Measurements from ENCODE around the gene RNF224.

Gene RNF224

GRCh38 chr9:137227054-137227852 is at the start of gene RNF224:
TSS of gene RNF224 (plus strand) at chr9:137227502. CDS start at chr9:137228336, 834 bp downstream.
- in situ Hi-C loops (cut with MboI; ENCODE audit: low sequenced_read_pairs), result no loop called here

- in situ Hi-C loops (cut with MboI; ENCODE audit: low sequenced_read_pairs), result no loop called here
Measured at GRCh38 chr9:137178201-137178938, 48.9 kb upstream of the RNF224 start.

- in situ Hi-C loops (cut with MboI; ENCODE audit: low sequenced_read_pairs), result no loop called here
Measured at GRCh38 chr9:137178939-137179630, 48.2 kb upstream of the RNF224 start.

DNA sequence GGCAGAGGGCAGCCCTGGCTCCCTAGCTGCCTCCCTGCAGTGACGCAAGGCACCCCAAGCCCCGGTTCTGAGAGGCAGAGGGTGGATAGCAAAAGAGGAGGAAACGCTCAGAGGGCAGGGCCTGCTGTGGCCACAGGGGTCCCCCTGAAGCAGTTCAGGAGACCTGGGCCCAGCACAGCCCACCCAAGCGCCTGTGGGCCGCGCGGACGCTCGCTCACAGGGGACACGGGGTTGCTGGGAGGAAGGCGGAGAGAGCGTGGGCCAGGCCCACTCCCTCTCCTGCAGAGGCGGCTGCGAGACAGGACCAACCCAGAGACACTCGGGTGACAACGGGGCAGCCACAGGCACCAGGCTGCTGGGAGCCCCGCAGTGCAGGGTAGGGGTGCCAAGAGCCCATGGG is 47.5 kb upstream of the RNF224 start:
- in situ Hi-C loops (cut with MboI; ENCODE audit: low sequenced_read_pairs), result no loop called here

GRCh38 chr9:137180491-137180890 is 46.8 kb upstream of the RNF224 start:
- in situ Hi-C loops (cut with MboI; ENCODE audit: low sequenced_read_pairs), result no loop called here

- in situ Hi-C loops (cut with MboI; ENCODE audit: low sequenced_read_pairs), result no loop called here
Measured at GRCh38 chr9:137181680-137182079, 45.6 kb upstream of the RNF224 start.

DNA sequence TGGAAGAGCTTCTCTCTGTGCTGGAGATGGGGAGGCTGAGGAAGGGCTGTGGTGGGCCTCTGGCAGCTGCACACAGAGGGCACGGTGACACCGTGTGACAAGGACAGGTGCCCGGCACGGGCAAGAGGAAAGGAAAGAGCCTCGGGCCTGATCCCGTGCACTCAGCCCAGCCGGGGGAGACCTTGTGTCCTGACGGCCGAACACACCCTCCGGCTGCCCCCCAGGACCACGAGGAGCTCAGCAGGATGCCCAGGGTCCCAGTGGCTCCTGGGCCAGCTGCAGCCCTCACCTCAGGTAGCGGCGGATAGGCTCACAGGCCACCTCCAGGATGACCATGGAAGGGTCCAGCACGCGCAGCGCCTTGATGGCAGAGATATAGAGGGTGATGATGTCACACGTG is 44.5 kb upstream of the RNF224 start:
- in situ Hi-C loops (cut with MboI; ENCODE audit: low sequenced_read_pairs), result no loop called here

DNA sequence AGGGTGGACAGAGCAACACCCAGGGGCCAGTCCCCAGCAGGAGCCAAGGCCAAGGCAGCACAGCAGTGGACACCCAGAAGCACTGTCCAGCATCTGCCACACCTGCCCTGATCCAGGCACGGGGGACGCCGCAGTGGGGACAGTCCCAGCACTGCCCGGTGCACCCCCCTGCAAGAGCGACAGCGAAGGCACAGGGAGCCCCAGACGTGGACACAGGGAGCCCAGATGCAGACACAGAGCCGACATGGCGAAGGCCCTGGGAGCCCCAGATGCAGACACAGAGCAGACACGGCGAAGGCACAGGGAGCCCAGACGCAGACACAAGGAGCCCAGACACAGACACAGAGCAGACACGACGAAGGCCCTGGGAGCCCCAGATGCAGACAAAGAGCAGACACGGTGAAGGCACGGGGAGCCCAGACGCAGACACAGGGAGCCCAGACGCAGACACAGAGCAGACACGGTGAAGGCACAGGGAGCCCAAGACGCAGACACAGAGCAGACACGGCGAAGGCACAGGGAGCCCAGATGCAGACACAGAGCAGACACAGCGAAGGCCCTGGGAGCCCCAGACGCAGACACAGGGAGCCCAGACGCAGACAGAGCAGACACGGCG is 43.2 kb upstream of the RNF224 start:
- in situ Hi-C loops (cut with MboI; ENCODE audit: low sequenced_read_pairs), result no loop called here

- in situ Hi-C loops (cut with MboI; ENCODE audit: low sequenced_read_pairs), result no loop called here
Measured at GRCh38 chr9:137184881-137185660, 42.2 kb upstream of the RNF224 start.

- in situ Hi-C loops (cut with MboI; ENCODE audit: low sequenced_read_pairs), result no loop called here
Measured at GRCh38 chr9:137185921-137186320, 41.4 kb upstream of the RNF224 start.

GRCh38 chr9:137186385-137186784 is 40.9 kb upstream of the RNF224 start:
- in situ Hi-C loops (cut with MboI; ENCODE audit: low sequenced_read_pairs), result no loop called here

GRCh38 chr9:137187386-137187785 is 39.9 kb upstream of the RNF224 start:
- in situ Hi-C loops (cut with MboI; ENCODE audit: low sequenced_read_pairs), result no loop called here

GRCh38 chr9:137188086-137188489 is 39.2 kb upstream of the RNF224 start:
- in situ Hi-C loops (cut with MboI; ENCODE audit: low sequenced_read_pairs), result no loop called here

GRCh38 chr9:137188490-137189296 is 38.6 kb upstream of the RNF224 start, which contains the start of the genes ANAPC2 and SSNA1:
TSS of gene ANAPC2 (minus strand) at chr9:137188560. CDS start at chr9:137188532, 28 bp downstream.
TSS of gene SSNA1 (plus strand) at chr9:137188676. CDS start at chr9:137188727, 51 bp downstream.
- in situ Hi-C loops (cut with MboI; ENCODE audit: low sequenced_read_pairs), result no loop called here

DNA sequence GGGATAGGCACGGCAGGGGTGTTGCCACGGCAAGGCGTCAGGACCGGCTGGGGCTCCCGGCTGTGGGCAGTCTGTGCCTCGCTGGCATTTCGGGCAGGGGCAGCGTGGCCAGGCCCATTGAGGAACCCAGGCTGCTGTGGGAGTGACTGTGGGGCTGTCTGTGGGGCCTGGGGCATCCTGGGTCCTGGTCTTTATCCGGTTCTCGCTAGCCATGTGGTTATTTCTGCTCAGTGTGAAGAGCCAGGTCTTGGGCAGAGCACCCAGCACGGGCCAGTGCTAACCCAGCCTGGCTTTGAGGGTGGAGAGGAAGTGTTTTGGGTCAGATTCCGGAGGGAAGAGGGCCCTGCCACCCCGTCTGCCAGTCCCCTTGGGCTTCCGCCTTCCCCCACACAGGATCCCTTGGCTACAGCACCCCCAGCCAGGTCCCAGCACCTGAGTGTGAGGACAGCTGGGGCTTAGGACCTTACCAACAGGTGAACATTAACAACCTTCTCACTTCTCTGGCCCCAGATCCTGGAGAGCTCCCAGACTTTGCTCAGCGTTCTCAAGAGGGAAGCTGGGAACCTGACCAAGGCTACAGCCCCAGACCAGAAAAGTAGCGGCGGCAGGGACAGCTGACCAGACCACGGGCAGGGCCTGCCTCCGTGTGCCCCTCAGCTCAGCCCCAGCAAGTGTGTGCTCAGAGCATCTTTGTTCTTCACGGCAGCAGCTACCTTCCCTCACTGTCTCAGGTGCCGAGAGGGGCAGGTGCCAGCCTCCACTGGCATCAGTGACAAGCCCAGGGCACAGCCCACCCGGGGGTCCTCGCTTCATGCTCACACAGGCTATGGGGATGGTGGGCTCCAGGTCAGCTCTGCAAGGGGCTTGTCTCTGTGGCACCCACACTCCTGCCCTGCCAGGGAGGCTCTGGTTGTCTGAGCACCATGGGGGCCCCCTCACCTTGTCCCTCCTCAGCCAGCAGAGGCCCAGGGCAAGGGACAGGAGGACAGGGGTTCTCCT is 37.7 kb upstream of the RNF224 start:
- in situ Hi-C loops (cut with MboI; ENCODE audit: low sequenced_read_pairs), result no loop called here

GRCh38 chr9:137190315-137190856 is 36.9 kb upstream of the RNF224 start:
- in situ Hi-C loops (cut with MboI; ENCODE audit: low sequenced_read_pairs), result no loop called here

DNA sequence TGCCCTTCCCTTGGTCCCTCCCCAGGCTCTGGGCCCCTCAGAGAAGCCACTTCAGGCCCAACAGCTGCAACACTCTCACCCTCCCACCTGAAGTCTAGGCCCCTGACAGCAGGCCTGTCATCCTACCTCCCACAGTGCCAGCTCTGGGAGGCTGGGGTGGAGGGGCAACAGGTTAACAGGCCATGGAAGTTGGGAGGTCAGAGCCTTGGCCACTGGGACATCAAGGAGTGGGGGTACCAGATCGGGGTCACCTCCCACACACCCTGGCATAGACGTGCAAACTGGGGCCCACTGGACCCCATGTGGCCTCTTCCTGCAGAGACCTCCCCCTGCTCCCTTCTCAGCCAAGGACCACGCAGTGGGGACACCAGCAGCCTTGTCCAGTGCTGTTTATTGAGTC is 36.1 kb upstream of the RNF224 start:
- in situ Hi-C loops (cut with MboI; ENCODE audit: low sequenced_read_pairs), result no loop called here
